ENCODE results near the gene GPR107. TPM values are rescaled to one million over a fixed set of nuclear protein-coding genes. Genes with fewer than 3 reads are reported as not detected.

Gene GPR107
- total and polyA plus RNA-seq, 2 of the 8 experiments (the other 6 are each of a cell fraction or from before 2014, with no cell fraction given): 19.3 to 30.7 TPM

DNA sequence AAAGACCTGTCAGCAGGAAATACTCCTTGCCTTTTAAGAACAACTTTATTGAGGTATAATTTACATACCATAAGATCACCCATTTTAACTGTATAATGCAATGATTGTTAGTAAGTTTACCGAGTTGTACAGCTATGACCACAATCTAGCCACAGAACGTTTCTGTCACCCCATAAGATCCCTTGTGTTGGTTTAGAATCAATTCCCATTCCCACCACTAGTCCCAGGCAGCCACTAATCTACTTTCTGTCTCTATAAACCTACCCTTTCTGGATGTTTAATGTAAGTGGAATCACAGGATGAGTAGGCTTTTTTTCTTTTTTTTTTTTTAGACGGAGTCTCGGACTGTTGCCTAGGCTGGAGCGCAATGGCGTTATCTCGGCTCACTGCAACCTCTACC, 4.4 kb downstream of the GPR107 start:
- POLR2A ChIA-PET (ENCODE audit: partially characterized antibody): interaction anchor here (2.0 kb wide), 1 partner anchor 9 kb away, joined by 5 read pairs; no protein-coding TSS in a partner anchor
- Histone ChIP-seq H4K5ac (ENCODE audit: insufficient read length, low read depth, low read length) (no peak overlapping the region), H4K8ac (ENCODE audit: extremely low read depth, insufficient read depth, low read length) (no peak overlapping the region), H3K9me3 (ENCODE audit: insufficient read depth in 2 of 2, low read depth in 1 of 2, low read length in 1 of 2) (no peaks in the 10 kb centered on the region), H3K9ac (replicated peaks in 1 of 4; ENCODE audit: extremely low read depth in 1 of 4, low read depth in 3 of 4, low read length in 3 of 4) (no peak overlapping the region), H3K27me3 (replicated peaks in 1 of 4; ENCODE audit: control insufficient read depth in 3 of 4, extremely low read depth in 1 of 4, insufficient read depth in 3 of 4, low read length in 3 of 4) (no peaks in the 10 kb centered on the region), H3K4me3 (ENCODE audit: extremely low read depth in 1 of 4, insufficient read depth in 2 of 4, low read depth in 3 of 4, low read length in 4 of 4) (no peak overlapping the region), H3K23me2 (ENCODE audit: low read depth, low read length) (0 out of 2 replicates have a peak, but pooled peaks cover under 1% of the 10 kb centered on the region), H3K56ac (replicated peaks; ENCODE audit: insufficient read length, low read depth, low read length) (no peak overlapping the region), H3K23ac (ENCODE audit: insufficient read length) (no peak overlapping the region), H2AK5ac (ENCODE audit: low read depth, low read length) (no peak overlapping the region), H4K91ac (replicated peaks; ENCODE audit: insufficient read length, low read length) (no peak overlapping the region), H3K36me3 (ENCODE audit: control insufficient read depth in 2 of 4, insufficient read depth in 4 of 4, low read length in 3 of 4) (no peaks in the 10 kb centered on the region), H2BK12ac (ENCODE audit: low read depth, low read length) (no peak overlapping the region), H3K79me2 (ENCODE audit: control insufficient read depth in 1 of 2, insufficient read depth in 2 of 2, low read length in 2 of 2) (peaks cover 0 to 20% of the 10 kb centered on the region in 2 experiments; a peak in 2 of 4 replicates), H3K4me1 (replicated peaks in 1 of 4; ENCODE audit: control insufficient read depth in 3 of 4, insufficient read depth in 4 of 4, low read length in 3 of 4) (peaks cover 0 to 3% (median 2%) of the 10 kb centered on the region in 4 experiments; a peak in 2 of 7 replicates), H3K18ac (ENCODE audit: extremely low read depth, low read length) (no peak overlapping the region), H2BK5ac (ENCODE audit: low read depth, low read length) (no peak overlapping the region), H2BK15ac (ENCODE audit: low read length) (no peak overlapping the region), H3K4me2 (ENCODE audit: insufficient read depth in 1 of 2, low read depth in 2 of 2, low read length in 2 of 2) (no peak overlapping the region), H2BK20ac (ENCODE audit: low read length) (no peak overlapping the region), H3K79me1 (ENCODE audit: low read depth, low read length) (peaks cover 4% of the 10 kb centered on the region; the same call in 1 of the 2 replicates), H2AFZ (ENCODE audit: low read length) (no peak overlapping the region), H3K4ac (replicated peaks; ENCODE audit: insufficient read length, low read depth, low read length) (no peak overlapping the region), H3K14ac (ENCODE audit: insufficient read length) (no peak overlapping the region), H2BK120ac (replicated peaks; ENCODE audit: low read depth, low read length) (no peak overlapping the region), H3K27ac (ENCODE audit: low read depth, low read length) (no peak overlapping the region), H4K20me1 (replicated peaks in 1 of 2; ENCODE audit: control insufficient read depth in 1 of 2, insufficient read depth in 2 of 2, low read length in 2 of 2) (peaks cover 0 to 8% of the 10 kb centered on the region in 2 experiments)
- CTCF ChIA-PET (ENCODE audit: partially characterized antibody): interaction anchor here (0.6 to 3.0 kb wide), 12 partner anchors 10 to 261 kb away, joined by 3 to 31 read pairs (median 4); no protein-coding TSS in a partner anchor
- 94% methylated on average over 6 of the region's 7 CpGs; no CpG with 5 or more reads in 1 of the 2 experiments for WGBS, 2 experiments (ENCODE audit: extremely low coverage in 1 of 2, insufficient coverage in 1 of 2, insufficient read length in 1 of 2, insufficient replicate concordance in 2 of 2, low coverage in 1 of 2, low lambda C conversion rate in 2 of 2, missing lambda C conversion rate in 1 of 2)
- FAIRE-seq (no peak), DNase-seq (ENCODE audit: low read depth in 1 of 2, low spot score in 2 of 2) (no peak)
- TF ChIP-seq, protein P1, sequence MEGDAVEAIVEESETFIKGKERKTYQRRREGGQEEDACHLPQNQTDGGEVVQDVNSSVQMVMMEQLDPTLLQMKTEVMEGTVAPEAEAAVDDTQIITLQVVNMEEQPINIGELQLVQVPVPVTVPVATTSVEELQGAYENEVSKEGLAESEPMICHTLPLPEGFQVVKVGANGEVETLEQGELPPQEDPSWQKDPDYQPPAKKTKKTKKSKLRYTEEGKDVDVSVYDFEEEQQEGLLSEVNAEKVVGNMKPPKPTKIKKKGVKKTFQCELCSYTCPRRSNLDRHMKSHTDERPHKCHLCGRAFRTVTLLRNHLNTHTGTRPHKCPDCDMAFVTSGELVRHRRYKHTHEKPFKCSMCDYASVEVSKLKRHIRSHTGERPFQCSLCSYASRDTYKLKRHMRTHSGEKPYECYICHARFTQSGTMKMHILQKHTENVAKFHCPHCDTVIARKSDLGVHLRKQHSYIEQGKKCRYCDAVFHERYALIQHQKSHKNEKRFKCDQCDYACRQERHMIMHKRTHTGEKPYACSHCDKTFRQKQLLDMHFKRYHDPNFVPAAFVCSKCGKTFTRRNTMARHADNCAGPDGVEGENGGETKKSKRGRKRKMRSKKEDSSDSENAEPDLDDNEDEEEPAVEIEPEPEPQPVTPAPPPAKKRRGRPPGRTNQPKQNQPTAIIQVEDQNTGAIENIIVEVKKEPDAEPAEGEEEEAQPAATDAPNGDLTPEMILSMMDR (IDR thresholded peaks at IDR 0.05; ENCODE audit: control extremely low read depth in 1 of 3, insufficient read depth in 1 of 3, low read depth in 1 of 3, low read length in 3 of 3): peak in 2 of 3 experiments; percentile 16 to 53; a peak in 2 of 4 replicates
- TF ChIP-seq MAFK (IDR thresholded peaks at IDR 0.05; ENCODE audit: low read depth, low read length) (no peak), JUN (IDR thresholded peaks at IDR 0.05; ENCODE audit: low read depth, low read length) (no peak), CHD2 (IDR thresholded peaks at IDR 0.05; ENCODE audit: low read length) (no peak), E2F6 (IDR thresholded peaks at IDR 0.05) (no peak), TEAD4 (IDR thresholded peaks at IDR 0.05; ENCODE audit: low read depth, low read length) (0 out of 2 replicates have a peak, but pooled peaks have one; percentile 8), EZH2 (IDR thresholded peaks at IDR 0.05; ENCODE audit: low read depth, low read length, severe bottlenecking) (no peak), BACH1 (IDR thresholded peaks at IDR 0.05; ENCODE audit: low read length) (no peak)
- TF ChIP-seq, protein P2, sequence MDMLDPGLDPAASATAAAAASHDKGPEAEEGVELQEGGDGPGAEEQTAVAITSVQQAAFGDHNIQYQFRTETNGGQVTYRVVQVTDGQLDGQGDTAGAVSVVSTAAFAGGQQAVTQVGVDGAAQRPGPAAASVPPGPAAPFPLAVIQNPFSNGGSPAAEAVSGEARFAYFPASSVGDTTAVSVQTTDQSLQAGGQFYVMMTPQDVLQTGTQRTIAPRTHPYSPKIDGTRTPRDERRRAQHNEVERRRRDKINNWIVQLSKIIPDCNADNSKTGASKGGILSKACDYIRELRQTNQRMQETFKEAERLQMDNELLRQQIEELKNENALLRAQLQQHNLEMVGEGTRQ (IDR thresholded peaks at IDR 0.05; ENCODE audit: low read length): no peak
